Keratinocyte (primary cell): Measurements from ENCODE around the gene STARD3. TPM values are rescaled to one million over a fixed set of nuclear protein-coding genes. Genes with fewer than 3 reads are reported as not detected.

Experiments
- DNase-seq: peaks from one replicate; pipeline ENCODE4 v3.0.0-alpha.2; 2011; ENCODE audit warnings: low read depth, missing footprints, low spot score
- FAIRE-seq: peaks from 2 replicates; lab custom pipeline; 2011; peaks lifted over from hg19 to GRCh38; lab: Jason Lieb, UNC
- H2AFZ ChIP-seq: 2 replicates; pipeline ENCODE4 v1.6.0; 2012; ENCODE audit warnings: low read length, control low read depth, inconsistent platforms; ENCODE audit not compliant: control insufficient read depth
- H3K27ac ChIP-seq: 2 replicates; pipeline ENCODE4 v1.5.1; 2011; ENCODE audit warnings: low read length; ENCODE audit not compliant: control insufficient read depth, insufficient read depth
- H3K27me3 ChIP-seq: 3 replicates; pipeline ENCODE4 v1.6.0; 2011; ENCODE audit warnings: low read length; ENCODE audit not compliant: control insufficient read depth, insufficient read depth; ENCODE audit errors: extremely low read depth
- H3K36me3 ChIP-seq, 2 experiments: 2 replicates in 1 of 2; 3 replicates in 1 of 2; pipeline ENCODE4 v1.5.1; 2011; ENCODE audit warnings: low read length in 2 of 2, mild to moderate bottlenecking in 1 of 2; ENCODE audit not compliant: control insufficient read depth in 2 of 2, insufficient read depth in 2 of 2; ENCODE audit errors: extremely low read depth in 1 of 2
- H3K4me1 ChIP-seq: 3 replicates; pipeline ENCODE4 v1.5.1; 2011; ENCODE audit warnings: low read length; ENCODE audit not compliant: control insufficient read depth, insufficient read depth; ENCODE audit errors: extremely low read depth
- H3K4me2 ChIP-seq: 3 replicates; pipeline ENCODE4 v1.6.0; 2011; ENCODE audit warnings: low read depth, low read length; ENCODE audit not compliant: control insufficient read depth, insufficient read depth; ENCODE audit errors: extremely low read depth
- H3K4me3 ChIP-seq, 3 experiments: fragments of 200-600 bp in 1 of 3; sonication (generic) in 1 of 3; 2 replicates in 2 of 3; 3 replicates in 1 of 3; pipeline ENCODE4 v1.5.1; 2011 to 2016; ENCODE audit warnings: low read length in 3 of 3, mild to moderate bottlenecking in 3 of 3, control low read depth in 2 of 3, inconsistent platforms in 1 of 3, low read depth in 1 of 3, mixed read lengths in 1 of 3, mixed run types in 1 of 3, moderate library complexity in 1 of 3; ENCODE audit not compliant: control insufficient read depth in 2 of 3, insufficient read depth in 2 of 3; ENCODE audit errors: extremely low read depth in 1 of 3
- H3K79me2 ChIP-seq: 2 replicates; pipeline ENCODE4 v1.6.0; 2012; ENCODE audit warnings: low read length; ENCODE audit not compliant: control insufficient read depth, insufficient read depth
- H3K9ac ChIP-seq: 3 replicates; pipeline ENCODE4 v1.6.0; 2011; ENCODE audit warnings: low read length; ENCODE audit not compliant: control insufficient read depth, insufficient read depth; ENCODE audit errors: extremely low read depth
- H3K9me1 ChIP-seq: 3 replicates; pipeline ENCODE4 v1.6.0; 2011; ENCODE audit warnings: low read length; ENCODE audit not compliant: control insufficient read depth, insufficient read depth; ENCODE audit errors: extremely low read depth
- H3K9me3 ChIP-seq: 2 replicates; pipeline ENCODE4 v1.5.1; 2012; ENCODE audit warnings: low read depth, low read length; ENCODE audit not compliant: control insufficient read depth
- H4K20me1 ChIP-seq: 3 replicates; pipeline ENCODE4 v1.6.0; 2011; ENCODE audit warnings: low read length; ENCODE audit not compliant: control insufficient read depth, insufficient read depth; ENCODE audit errors: extremely low read depth
- CTCF ChIP-seq, 3 experiments: IDR thresholded peaks in 1 of 3; conservative IDR thresholded peaks in 1 of 3; optimal IDR thresholded peaks in 1 of 3; 2 replicates in 2 of 3; 3 replicates in 1 of 3; pipeline versions ENCODE3 to v1.5.1; 2011; ENCODE audit warnings: low read length in 3 of 3, mild to moderate bottlenecking in 3 of 3, moderate library complexity in 2 of 3, control low read depth in 1 of 3, inconsistent platforms in 1 of 3; ENCODE audit not compliant: insufficient read depth in 2 of 3; ENCODE audit errors: extremely low read depth in 1 of 3
- EZH2 ChIP-seq: IDR thresholded peaks from one replicate; pipeline ENCODE4 v1.6.1; 2012; ENCODE audit warnings: inconsistent platforms, mild to moderate bottlenecking, low read length, moderate library complexity
- dilution Hi-C: fragments of 300-500 bp; cut with MboI; formaldehyde crosslinking; loops from one replicate; pipeline ENCODE4 v1.7.0; 2020; ENCODE audit warnings: low sequenced_read_pairs; ENCODE audit not compliant: extremely low pct_ligation_motif_present
- polyA plus RNA-seq, 5 experiments: library from polyadenylated mRNA; depleted of rRNA in 3 of 5; stranded (reverse) in 3 of 5; stranded (forward) in 1 of 5; unstranded in 1 of 5; fragments of >200 nt; gene quantifications; 1 replicate in 1 of 5; 2 replicates in 3 of 5; 3 replicates in 1 of 5; pipeline versions ENCODE4 v1.2.1 to v1.2.3, GENCODE V29; 2011 to 2012; ENCODE audit warnings: missing spikeins in 2 of 5, low read depth in 1 of 5, low replicate concordance in 1 of 5

Gene STARD3
- polyA plus RNA-seq, 1 donor (not counting 4 experiments of a cell fraction or from before 2014, with no cell fraction given) = 29.0 TPM

GRCh38 chr17:39632153-39632941, 4.6 kb upstream of the STARD3 start:
- Histone ChIP-seq H3K4me2 (no peak overlapping the region), H3K4me1 (peaks cover 16% of the 10 kb centered on the region)

GRCh38 chr17:39633570-39634183, 3.3 kb upstream of the STARD3 start:
- Histone ChIP-seq H2AFZ (no peak overlapping the region), H3K4me2 (no peak overlapping the region), H3K9ac (no peak overlapping the region), H3K36me3 (no peaks in the 10 kb centered on the region), H3K27ac (no peak overlapping the region), H4K20me1 (no peaks in the 10 kb centered on the region), H3K9me3 (no peaks in the 10 kb centered on the region), H3K4me3 (no peak overlapping the region), H3K27me3 (no peaks in the 10 kb centered on the region), H3K4me1 (peaks cover 25% of the 10 kb centered on the region), H3K79me2 (peaks cover 16% of the 10 kb centered on the region), H3K9me1 (no peaks in the 10 kb centered on the region)
- no peak for FAIRE-seq
- dilution Hi-C loops = no loop called here
- TF ChIP-seq CTCF (optimal IDR thresholded peaks at IDR 0.05 in 1 of 3, IDR thresholded peaks at IDR 0.05 in 1 of 3, conservative IDR thresholded peaks at IDR 0.05 in 1 of 3; ENCODE audit: extremely low read depth in 1 of 3, insufficient read depth in 2 of 3, low read length in 3 of 3) = no peak
- no peak for TF ChIP-seq EZH2
- DNase-seq = no peak

More at GRCh38 chr17:39632153-39632941, 4.6 kb upstream of the STARD3 start:
- H3K9me3 ChIP-seq = no peaks in the 10 kb centered on the region
- no peaks in the 10 kb centered on the region for H3K9me1 ChIP-seq
- H2AFZ ChIP-seq = no peak overlapping the region
- peaks cover 12% of the 10 kb centered on the region for H3K27me3 ChIP-seq
- TF ChIP-seq EZH2 = no peak
- no peak for TF ChIP-seq CTCF (optimal IDR thresholded peaks at IDR 0.05 in 1 of 3, IDR thresholded peaks at IDR 0.05 in 1 of 3, conservative IDR thresholded peaks at IDR 0.05 in 1 of 3; ENCODE audit: extremely low read depth in 1 of 3, insufficient read depth in 2 of 3, low read length in 3 of 3)
- dilution Hi-C loops = no loop called here
- FAIRE-seq (no peak), DNase-seq (no peak)
- H4K20me1 ChIP-seq = no peaks in the 10 kb centered on the region
- peaks cover 3% of the 10 kb centered on the region for H3K79me2 ChIP-seq
- H3K27ac ChIP-seq = no peak overlapping the region
- H3K4me3 ChIP-seq = no peak overlapping the region
- H3K36me3 ChIP-seq = no peaks in the 10 kb centered on the region
- H3K9ac ChIP-seq = no peak overlapping the region
